ENCODE measurements around the gene PDE3B. TPM values are rescaled to one million over a fixed set of nuclear protein-coding genes. Genes with fewer than 3 reads are reported as not detected.
"Not testable (repeated sequence)": the region's sequence is repeated elsewhere in the genome, so short reads cannot be mapped to it uniquely, and the experiment has no call there.

The PDE3B gene
- total RNA-seq, 1 experiment from 2014 or later = 25.2 TPM

GRCh38 chr11:14875163-14875562 lies 231.6 kb downstream of the PDE3B start:
- no peak for DNase-seq (ENCODE audit: extremely low read depth, low read depth)

GRCh38 chr11:14881576-14882193 lies 238.1 kb downstream of the PDE3B start:
- DNase-seq (ENCODE audit: extremely low read depth, low read depth) = no peak

DNA sequence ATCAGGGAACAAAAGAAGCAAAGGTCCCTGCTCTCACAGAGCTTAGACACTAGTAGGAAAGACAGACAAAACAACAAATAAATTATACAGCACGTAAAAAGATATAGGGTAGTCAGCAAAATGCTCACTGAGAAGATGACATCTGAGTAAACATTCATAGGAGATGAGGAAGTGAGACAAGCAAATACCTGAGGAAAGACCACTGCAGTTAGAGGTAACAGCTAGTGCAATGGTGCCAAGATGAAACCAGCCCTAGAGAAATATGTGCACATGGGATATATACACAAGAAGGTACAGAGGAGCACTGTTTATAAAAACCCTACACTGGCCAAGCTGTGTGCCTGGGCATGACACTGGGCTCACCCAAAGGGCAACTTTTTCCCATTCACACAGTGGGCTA lies 238.6 kb downstream of the PDE3B start:
- no peak for DNase-seq (ENCODE audit: extremely low read depth, low read depth)

DNA sequence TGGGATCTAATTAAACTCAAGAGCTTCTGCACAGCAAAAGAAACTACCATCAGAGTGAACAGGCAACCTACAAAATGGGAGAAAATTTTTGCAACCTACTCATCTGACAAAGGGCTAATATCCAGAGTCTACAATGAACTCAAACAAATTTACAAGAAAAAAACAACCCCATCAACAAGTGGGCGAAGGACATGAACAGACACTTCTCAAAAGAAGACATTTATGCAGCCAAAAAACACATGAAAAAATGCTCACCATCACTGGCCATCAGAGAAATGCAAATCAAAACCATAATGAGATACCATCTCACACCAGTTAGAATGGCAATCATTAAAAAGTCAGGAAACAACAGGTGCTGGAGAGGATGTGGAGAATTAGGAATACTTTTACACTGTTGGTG lies 240.1 kb downstream of the PDE3B start:
- not testable (repeated sequence) for DNase-seq (ENCODE audit: extremely low read depth, low read depth)

DNA sequence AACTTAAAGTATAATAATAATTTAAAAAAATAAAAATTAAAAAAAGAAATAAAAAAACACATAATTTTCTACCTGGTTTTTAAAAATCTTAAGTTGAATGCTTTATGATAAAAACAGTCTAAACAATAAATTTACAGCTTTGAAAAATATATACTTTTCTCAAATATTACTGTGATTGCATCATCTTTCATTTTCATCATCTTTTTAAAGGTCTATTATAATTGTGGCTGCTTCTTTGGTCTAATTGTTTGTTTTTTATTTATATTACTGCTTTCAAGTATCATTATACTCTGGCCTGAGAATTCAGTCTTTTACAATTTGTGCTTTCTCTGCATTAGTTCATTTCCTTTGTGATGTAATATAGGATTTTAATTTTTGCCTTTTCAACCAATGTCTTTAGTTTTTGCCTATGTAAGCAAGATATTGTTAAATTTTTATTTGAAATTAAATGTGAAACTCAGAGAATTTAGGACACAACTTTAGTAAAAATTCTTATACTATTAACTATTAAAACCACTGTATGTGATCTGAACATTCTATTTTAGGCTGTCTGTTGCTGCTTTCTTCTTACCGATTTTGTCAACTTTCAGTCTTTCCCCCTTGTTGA lies 241.2 kb downstream of the PDE3B start:
- no peak for DNase-seq (ENCODE audit: extremely low read depth, low read depth)

DNA sequence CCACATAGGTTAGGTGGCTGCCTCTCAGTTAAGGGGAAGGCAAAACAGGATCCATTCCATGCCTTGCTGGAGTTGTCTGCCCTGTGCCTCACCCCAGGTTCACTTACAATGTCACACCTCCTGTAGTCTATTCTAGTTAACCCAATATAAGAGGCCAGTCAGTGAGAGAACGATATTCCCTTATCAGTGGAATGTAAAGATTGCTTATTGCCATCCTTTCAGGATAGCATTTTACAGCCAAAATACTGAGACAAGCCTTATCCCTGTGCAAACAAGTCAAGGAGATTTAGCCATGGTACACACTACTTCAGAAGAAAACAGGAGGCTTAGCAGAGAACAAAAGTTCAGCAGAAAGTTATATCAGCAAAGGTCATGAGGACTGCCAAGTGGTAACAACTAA lies 242.9 kb downstream of the PDE3B start:
- no peak for DNase-seq (ENCODE audit: extremely low read depth, low read depth)

- peak; percentile 81 for DNase-seq (ENCODE audit: extremely low read depth, low read depth)
Measured at GRCh38 chr11:14891143-14892035, 247.8 kb downstream of the PDE3B start.

- peak; percentile 98 for DNase-seq (ENCODE audit: extremely low read depth, low read depth)
Measured at GRCh38 chr11:14892036-14892556, 248.5 kb downstream of the PDE3B start, which contains the start of gene CYP2R1. Gene CYP2R1 (minus strand): TSS chr11:14892231. CDS start chr11:14892205, 26 bp downstream.

- no peak for DNase-seq (ENCODE audit: extremely low read depth, low read depth)
Measured at GRCh38 chr11:14892577-14892976, 249.0 kb downstream of the PDE3B start.

DNA sequence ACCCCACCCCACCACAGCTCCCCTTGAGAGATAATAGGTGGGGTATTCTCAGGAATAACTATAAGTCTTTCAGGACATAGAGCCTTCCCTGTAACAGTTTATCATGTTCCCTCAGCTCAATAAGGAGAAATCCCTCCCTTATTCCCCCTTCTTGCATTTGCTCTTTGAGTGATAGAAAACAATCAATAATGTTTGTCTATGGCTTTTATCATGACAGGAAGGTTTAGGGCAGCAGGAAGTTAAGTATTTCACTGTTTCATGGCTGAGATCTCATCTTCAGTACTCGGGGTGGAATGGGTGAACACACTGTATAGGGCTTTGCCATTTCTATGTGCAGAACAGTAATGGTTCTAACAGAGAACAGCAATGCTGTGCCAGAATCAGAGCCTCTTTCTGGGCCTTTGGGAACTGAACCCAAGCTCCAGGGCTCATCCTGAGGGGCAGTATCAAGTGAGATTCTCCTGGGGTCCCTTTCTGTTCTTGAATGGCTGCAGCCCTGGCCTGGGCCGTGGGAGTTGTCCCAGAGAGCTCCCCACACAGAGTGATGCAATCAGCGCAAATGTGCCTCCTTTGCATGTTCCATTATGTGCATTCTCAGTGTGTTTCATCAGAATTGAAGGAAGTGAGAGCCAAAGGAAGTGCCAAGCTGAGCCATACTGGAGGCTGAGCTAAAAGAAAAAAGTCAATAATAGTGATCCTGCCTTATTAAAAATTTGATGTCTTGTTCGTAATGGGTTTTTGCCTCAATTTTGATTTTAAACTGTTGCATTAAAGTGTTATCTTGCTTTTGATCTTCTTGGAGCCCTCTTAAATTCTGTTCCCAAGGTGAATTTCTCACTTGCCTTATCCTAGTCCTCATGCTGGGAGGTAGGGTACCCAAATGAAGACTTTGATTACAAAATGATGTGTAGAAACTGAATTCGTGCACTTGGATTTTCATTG lies 251.3 kb downstream of the PDE3B start:
- peak; percentile 81 for DNase-seq (ENCODE audit: extremely low read depth, low read depth)

GRCh38 chr11:14898355-14898754 lies 254.8 kb downstream of the PDE3B start:
- DNase-seq (ENCODE audit: extremely low read depth, low read depth) = no peak

DNA sequence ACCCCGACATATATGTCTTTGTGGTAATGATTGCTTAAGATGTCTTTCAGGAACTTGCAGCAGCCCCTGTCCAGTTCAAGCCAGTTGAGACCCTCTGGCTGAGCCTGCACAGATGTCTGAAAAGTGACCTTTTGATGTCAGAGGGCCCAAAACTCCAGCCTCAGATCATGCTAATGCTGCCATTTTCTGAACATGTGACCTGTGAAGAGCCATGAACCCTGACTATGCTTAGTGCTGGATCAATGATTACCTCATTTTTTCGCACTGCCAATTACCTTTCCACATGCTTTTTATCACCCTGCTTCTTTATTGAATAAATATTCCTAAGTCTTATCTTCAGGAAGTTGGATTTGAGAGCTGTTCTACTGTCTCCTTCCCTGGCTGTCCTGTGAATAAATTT lies 255.3 kb downstream of the PDE3B start:
- no peak for DNase-seq (ENCODE audit: extremely low read depth, low read depth)

GRCh38 chr11:14902650-14903350 lies 259.2 kb downstream of the PDE3B start:
- DNase-seq (ENCODE audit: extremely low read depth, low read depth) = no peak

DNA sequence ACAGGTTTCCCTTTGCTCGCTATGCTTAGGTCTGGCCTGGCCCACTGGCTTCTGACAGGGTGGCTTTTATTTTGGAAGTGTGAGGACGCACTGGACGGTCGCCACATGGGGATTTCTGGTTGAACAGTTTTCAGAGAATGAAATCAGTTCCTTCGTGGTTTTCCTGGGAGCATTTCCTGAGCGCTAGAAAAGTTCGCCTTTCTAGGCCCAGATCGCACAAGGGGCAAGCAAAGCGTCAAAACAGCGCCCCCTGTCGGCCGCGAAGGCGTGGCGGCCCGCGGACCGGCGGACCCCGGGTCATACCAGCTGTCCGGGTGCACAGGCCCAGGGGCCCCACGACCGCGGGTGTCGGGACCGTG lies 261.1 kb downstream of the PDE3B start:
- no peak for DNase-seq (ENCODE audit: extremely low read depth, low read depth)

- DNase-seq (ENCODE audit: extremely low read depth, low read depth) = no peak
Measured at GRCh38 chr11:14905104-14906033, 261.8 kb downstream of the PDE3B start.

- DNase-seq (ENCODE audit: extremely low read depth, low read depth) = no peak
Measured at GRCh38 chr11:14906578-14906977, 263.0 kb downstream of the PDE3B start.

GRCh38 chr11:14906993-14907392 lies 263.4 kb downstream of the PDE3B start:
- DNase-seq (ENCODE audit: extremely low read depth, low read depth) = no peak

- DNase-seq (ENCODE audit: extremely low read depth, low read depth) = peak; percentile 49
Measured at GRCh38 chr11:14907411-14908213, 264.0 kb downstream of the PDE3B start.

All from NCI-H460 (cell line).